Stimulated activated CD4-positive, alpha-beta T cell treated with anti-CD3 and anti-CD28 coated beads, Interleukin-1b, Interleukin-23, amount 100 ng/mL, for 1 hour (primary cell): ENCODE data around the gene ARHGEF28.

Experiments
- DNase-seq, 2 donors: peaks; one replicate each; pipeline ENCODE4 v3.0.0-alpha.2; 2020; ENCODE audit warnings: low read depth in 2 of 2

The ARHGEF28 gene

GRCh38 chr5:73899916-73900315 lies 273.9 kb downstream of the ARHGEF28 start:
- DNase-seq = no peak

GRCh38 chr5:73900566-73900965 lies 274.6 kb downstream of the ARHGEF28 start:
- DNase-seq = no peak

- no peak for DNase-seq
Measured at GRCh38 chr5:73901043-73901442, 275.0 kb downstream of the ARHGEF28 start.

GRCh38 chr5:73901455-73901854 lies 275.5 kb downstream of the ARHGEF28 start:
- no peak for DNase-seq

GRCh38 chr5:73902327-73903051 lies 276.5 kb downstream of the ARHGEF28 start:
- DNase-seq = no peak

- DNase-seq = no peak
Measured at GRCh38 chr5:73903169-73903568, 277.2 kb downstream of the ARHGEF28 start.

- no peak for DNase-seq
Measured at GRCh38 chr5:73906277-73906676, 280.3 kb downstream of the ARHGEF28 start.

- DNase-seq = no peak
Measured at GRCh38 chr5:73907164-73907563, 281.2 kb downstream of the ARHGEF28 start.

GRCh38 chr5:73908395-73908794 lies 282.4 kb downstream of the ARHGEF28 start:
- DNase-seq = no peak

GRCh38 chr5:73908846-73909245 lies 282.9 kb downstream of the ARHGEF28 start:
- DNase-seq = no peak

- DNase-seq = no peak
Measured at GRCh38 chr5:73909474-73909873, 283.5 kb downstream of the ARHGEF28 start.

- no peak for DNase-seq
Measured at GRCh38 chr5:73911761-73912393, 285.9 kb downstream of the ARHGEF28 start.

- no peak for DNase-seq
Measured at GRCh38 chr5:73912821-73913271, 286.9 kb downstream of the ARHGEF28 start.

- DNase-seq = no peak
Measured at GRCh38 chr5:73913971-73914370, 288.0 kb downstream of the ARHGEF28 start.

- DNase-seq = no peak
Measured at GRCh38 chr5:73915345-73915744, 289.3 kb downstream of the ARHGEF28 start.

- no peak for DNase-seq
Measured at GRCh38 chr5:73917433-73917832, 291.4 kb downstream of the ARHGEF28 start.

GRCh38 chr5:73917891-73918290 lies 291.9 kb downstream of the ARHGEF28 start:
- DNase-seq = no peak

GRCh38 chr5:73918791-73919221 lies 292.8 kb downstream of the ARHGEF28 start:
- no peak for DNase-seq

- DNase-seq = no peak
Measured at GRCh38 chr5:73921741-73922140, 295.7 kb downstream of the ARHGEF28 start.

- DNase-seq = no peak
Measured at GRCh38 chr5:73922224-73922623, 296.2 kb downstream of the ARHGEF28 start.

- DNase-seq = no peak
Measured at GRCh38 chr5:73922875-73923557, 297.0 kb downstream of the ARHGEF28 start.

GRCh38 chr5:73928476-73929070 lies 302.6 kb downstream of the ARHGEF28 start:
- DNase-seq = no peak
